Measurements from ENCODE around the gene SLBP.

The SLBP gene

DNA sequence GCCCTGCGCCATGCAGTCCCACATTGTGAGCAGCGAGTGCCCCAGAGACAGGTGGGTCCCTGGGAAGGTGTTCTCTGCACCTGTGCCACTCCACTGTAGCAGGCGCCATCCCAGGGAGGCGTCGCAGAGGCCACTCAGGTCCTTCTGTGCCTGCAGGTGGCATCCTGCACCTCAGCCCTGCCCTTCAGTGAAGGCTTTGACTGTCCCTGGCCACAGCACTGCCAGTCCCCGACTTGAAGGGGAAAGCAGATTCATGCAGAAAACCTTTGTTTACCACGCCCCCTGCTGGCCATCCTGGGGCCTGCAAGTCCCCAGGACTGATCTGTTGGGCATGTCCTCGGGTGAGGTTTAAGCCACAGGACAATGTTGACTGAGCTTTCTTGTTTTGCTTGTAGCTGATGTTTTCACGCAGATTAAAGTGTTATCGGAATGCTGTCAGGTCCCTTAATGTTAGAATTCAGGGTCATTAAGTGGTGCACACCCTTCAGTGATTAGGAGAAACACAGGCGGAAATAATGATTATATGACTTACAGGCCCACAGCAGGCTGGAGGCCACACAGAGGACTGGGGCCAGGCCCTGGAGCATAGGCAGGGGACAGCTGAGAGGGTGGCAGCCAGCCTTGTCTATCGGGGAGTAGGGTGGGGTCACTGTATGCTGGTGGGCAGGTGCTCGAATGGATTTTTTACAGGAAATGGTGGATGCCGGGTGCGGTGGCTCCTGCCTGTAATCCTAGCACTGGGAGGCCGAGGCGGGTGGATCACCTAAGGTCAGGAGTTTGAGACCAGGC is 14.2 kb upstream of the SLBP start:
- DNase-seq (ENCODE audit: low spot score), result peak; percentile 91

DNA sequence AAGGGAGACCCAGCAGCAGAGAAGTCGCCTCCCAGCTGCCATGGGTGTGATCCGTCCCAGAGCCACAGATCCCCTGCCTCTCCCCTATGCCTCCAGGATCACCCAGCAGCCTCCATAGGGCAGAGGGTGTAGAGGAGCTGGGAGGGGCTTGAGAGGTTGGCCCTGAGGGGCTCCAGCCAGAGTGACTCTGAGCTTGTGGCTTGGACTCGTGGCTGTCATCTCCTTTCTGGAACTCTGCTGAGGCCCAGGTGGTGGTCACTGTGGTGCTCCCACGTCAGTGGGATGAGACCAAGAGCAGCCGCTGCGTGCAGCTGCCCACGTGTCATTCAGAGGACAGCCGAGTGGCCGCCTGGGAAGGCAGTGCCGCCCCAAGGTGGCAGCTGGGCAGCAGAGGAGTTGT is 13.4 kb upstream of the SLBP start:
- no peak for DNase-seq (ENCODE audit: low spot score)

DNA sequence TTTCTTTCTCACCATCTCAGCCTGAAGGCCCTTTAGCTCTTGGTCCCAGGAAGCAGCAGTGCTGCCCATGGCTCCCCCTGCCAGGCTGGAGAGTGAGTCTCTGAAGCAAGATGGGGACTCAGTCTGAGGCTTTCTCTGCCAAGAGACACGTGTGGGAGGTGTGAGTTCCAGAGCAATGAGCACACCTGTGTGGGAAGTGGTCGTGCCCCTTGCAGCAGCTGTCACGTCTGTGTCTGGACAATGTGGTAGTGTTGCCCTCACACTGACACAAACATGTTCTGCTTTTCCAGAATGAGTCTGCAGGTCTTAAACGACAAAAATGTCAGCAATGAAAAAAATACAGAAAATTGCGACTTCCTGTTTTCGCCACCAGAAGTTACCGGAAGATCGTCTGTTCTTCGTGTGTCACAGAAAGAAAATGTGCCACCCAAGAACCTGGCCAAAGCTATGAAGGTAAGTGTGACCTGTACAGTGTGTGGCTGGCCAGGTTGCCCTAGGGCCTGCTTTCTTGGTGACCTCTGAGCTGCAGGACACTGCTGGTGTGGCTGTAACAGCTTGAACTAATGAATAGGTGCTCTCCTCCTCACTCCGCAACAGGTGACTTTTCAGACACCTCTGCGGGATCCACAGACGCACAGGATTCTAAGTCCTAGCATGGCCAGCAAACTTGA is 11.1 kb upstream of the SLBP start:
- peak; percentile 50 for DNase-seq (ENCODE audit: low spot score)

DNA sequence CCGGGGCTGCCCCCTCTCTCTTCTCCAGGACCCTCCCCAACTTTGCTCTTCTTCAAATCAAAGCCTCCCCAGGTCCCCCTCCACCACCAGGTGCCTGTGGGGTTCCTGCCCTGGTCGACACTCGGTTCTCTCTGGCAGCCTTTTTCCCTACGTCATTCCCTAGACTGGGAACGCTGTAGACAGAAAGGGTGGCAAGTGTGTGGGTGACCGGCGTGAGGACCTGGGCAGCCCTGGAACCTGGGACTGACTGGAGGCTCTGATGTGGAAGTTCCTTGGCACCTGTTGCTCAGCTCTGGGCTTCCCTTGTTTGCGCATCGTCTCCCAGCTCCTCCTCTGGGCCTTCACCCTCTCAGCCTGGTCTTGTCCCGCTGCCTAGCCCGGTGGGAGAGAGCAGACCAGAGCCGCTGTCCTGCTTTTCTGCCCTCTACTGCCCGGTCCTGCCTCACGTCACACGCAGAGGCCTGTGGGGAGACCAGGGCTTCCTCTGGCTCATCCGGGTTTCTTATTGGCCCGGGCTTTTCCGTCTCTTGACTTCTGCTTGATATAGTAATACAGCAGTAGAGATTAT is 10.5 kb upstream of the SLBP start:
- no peak for DNase-seq (ENCODE audit: low spot score)

DNA sequence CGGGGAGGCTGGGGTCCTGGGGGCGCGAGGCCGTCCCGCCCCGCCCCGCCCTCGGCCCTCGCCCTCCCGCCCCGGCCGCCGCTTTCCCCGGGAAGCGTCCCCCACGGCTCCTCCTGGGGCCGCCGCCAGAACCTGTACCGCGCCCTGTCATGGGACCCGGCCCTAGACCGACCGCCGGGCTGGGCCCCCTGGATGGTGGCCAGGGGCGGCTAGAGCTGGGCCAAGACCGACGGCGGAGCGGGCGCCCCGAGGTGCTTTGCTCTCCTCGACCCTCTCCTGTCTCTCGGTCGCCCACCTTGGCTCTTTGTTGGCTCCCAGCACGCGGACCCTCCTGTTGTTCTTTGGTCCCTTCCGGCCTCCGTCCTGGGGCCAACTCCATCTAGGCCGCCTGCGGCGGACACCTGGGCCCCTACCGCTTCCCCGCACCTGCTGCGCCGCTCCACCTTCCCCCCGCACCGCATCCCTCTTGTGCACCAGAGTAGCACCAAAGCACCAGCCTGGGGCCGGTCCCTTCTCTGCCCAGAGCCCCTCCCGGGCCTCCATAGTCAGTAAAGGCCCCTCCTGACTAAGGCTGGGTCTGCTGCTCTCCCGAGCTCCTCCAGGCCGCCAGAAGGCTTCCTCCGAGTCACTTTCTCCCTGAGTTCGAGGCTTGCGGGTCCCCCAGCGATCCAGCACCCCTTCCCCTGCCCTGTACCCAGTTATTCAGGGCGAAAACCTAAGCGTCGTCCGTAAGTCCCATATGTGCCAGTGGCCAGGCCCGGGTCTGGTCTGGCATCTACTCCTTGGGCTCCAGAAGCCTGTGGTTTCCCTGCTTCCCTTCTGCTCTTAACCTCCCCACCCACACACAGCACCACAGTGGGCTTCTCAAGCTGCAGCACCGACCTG is 9.8 kb upstream of the SLBP start:
- no peak for DNase-seq (ENCODE audit: low spot score)

DNA sequence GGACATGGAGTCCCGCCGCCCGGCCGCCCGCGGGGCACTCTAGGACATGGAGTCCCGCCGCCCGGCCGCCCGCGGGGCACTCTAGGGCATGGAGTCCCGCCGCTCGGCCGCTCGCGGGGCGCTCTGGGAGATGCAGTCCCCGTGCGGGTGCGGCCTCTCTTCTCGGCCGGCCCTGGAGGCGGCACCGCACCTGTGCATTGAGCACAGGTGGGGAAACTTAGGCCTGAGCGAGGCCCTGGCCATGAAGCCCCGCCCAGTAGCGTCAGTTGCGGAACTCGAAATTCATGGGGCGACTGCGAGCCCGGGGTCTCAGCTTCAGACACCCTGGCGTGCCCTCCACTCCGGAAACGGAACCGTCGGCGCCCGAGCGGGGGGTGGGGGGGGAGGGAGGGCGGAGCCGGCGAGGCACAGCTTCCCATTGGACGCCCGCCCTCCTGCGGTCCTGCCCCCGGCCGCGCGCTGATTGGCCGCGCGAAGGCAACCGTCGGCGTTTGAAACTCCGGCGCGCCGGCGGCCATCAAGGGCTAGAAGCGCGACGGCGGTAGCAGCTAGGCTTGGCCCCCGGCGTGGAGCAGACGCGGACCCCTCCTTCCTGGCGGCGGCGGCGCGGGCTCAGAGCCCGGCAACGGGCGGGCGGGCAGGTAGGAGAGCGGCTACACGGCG is 9.0 kb upstream of the SLBP start, which contains the start of the genes TACC3 and TMEM129:
TACC3 (plus strand) TSS at position 519 of the 663 bp plus-strand sequence. CDS start 1,901 bp downstream, outside the sequence.
TMEM129 (minus strand) TSS at position 321 of the 663 bp plus-strand sequence. CDS start 486 bp downstream, outside the sequence.
- peak; percentile 96 for DNase-seq (ENCODE audit: low spot score)

DNA sequence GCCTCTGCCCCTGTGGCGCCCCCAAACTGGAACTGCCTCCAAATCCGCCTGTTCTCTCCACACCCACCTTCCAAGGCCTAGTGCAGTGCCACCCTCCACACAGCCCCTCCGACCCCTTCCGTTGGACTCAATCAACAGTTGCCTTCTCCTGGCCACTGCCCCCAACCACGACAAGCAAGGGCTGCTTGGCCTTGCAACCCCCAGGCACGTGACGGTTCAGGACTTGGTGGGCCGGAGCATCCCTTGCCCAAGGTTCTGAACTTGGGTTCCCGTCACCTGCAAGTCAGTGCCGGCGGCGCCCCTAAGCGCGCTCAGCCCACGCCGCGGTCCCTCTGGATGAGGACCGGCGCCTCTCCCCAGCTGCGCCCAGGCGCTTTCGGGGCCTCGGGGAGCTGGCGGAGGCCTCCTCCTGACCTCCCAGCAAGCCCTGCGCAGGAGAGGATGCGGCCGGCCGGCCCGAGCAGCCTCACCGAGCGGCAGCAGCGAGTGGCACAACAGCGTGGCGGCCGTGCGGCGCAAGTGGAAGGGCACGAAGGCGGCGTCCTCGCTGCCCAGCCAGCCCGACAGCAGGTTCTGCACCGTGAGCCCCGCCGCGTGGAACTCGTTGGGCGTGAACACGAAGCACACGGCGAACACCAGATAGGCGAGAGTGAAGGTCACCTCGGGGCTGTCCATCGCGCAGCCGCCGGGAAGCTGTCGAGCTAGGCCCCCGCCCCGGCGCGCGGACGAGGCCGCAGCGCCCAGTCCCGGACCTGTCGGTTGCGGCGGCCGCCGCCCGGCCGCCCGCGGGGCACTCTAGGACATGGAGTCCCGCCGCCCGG is 8.3 kb upstream of the SLBP start:
- DNase-seq (ENCODE audit: low spot score), result peak; percentile 32

DNA sequence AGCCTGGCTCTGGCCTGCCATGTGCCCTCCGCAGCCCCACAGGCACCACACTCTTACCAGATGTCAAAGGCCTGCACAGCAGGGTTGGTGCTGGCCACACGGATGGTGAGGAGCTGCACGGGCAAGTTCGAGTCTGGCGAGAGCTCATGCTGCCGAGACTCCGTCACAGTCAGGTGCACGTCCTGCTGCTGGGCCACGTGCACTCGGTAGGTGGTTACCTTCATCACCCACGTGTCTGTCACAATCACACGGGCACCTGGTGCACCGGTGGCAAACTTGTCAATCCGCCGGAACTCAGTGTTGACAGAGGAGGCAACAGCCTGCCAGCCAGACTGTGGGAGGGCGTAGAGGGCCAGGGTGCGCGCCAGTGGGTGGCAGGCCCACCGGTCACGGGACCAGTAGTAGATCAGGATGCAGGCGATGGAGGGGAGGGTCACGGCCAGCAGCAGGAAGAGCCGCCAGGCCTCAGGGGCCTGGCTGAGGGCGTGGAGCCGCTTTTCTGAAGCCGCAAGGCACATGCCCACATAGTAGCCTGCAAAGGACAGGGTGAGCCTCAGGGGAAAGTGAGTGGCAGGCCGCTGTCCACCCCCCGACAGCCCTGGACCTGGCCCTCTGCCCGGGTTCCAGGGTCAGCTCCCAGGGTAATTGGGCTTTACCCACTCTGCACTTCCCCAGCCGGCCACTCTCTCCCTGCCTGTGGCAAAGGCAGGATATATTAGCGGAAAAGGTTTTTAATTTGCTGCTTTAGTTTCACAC is 6.2 kb upstream of the SLBP start:
- no peak for DNase-seq (ENCODE audit: low spot score)

DNA sequence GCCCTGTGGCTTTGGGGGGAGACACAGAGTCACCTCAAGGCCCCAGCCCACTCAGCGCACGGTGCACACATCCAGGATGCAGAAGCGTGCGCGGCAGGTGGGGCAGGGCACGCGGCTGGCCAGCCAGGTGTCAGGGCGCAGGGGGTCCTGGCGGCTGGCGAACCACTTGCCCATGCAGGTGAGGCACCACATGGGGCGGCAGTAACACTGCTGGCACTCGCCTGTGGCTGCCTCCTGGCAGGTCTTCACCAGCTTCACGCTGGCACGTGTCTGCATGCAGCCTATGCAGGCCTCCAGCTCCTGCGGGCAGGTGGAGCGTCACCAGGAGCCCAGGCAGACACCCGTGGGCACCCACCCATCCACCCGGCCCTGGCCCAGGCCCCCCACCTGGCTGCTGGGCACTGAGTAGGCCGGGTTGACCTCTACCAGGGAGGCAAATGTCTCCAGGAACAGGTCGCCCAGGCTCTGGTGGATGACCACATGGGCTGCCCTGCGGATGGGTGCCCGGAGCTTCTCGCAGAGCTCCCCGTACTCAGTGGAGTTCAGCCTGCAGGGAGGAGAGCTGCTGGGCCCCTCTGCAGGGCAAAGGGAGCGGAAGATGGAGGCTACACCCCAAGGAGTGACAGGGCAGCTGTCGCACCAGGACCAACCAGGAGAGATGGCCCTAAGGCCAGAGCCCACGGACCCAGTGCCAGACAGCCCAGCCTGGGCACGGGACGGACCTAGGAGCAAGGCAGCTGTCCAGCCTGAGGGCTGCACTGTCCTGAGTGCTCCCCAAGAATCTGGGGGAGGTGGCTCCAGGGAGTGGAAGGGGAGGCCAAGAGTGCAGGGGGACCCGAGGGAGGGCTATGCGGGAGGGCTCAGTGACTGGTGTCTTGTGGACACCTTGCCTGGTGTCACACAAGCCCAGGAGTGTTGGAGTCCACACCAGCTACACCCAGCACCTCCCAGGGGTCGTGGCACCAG is 5.3 kb upstream of the SLBP start:
- no peak for DNase-seq (ENCODE audit: low spot score)

DNA sequence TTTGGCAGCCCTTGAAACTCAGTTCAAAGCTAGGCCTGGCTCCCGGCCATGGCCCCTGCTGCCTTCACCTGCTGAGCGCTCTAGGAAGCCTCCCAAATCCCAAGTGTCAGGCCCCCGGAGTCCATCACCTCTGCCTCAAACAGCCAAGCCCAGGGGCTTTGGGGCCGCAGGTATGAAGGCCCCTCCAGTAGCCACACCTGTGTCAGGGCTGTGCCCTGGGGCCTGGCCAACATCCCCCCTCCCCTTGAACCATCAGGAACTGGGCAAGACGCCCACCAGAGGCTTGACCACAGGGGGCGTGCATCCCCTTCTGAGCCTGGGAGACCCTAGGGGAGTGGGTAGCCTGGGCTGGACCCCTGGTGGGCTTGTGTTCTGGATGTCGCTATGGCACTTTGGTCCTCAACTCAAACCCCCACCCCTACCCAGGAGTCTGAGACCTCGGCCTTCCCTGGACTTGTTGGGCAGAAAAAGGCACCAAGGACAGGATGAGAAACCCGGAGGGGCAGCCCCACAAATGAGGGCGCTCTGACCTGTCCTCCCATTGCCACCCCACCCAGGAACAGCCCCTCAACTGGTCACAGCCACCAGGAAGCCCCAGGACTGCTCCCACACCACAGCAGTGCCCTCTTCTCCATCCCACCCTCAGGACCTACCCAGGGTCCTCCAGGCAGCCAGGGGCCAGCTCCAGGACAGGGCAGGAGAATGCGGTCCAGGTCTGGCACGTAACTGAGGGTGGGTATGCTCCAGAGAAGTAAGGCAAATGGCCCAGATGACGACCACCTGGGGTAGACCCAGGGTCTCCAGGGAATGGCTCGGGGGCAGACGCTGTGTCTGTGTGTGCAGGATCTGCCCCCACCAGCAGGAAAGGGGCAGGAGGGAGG is 4.2 kb upstream of the SLBP start:
- DNase-seq (ENCODE audit: low spot score), result no peak

DNA sequence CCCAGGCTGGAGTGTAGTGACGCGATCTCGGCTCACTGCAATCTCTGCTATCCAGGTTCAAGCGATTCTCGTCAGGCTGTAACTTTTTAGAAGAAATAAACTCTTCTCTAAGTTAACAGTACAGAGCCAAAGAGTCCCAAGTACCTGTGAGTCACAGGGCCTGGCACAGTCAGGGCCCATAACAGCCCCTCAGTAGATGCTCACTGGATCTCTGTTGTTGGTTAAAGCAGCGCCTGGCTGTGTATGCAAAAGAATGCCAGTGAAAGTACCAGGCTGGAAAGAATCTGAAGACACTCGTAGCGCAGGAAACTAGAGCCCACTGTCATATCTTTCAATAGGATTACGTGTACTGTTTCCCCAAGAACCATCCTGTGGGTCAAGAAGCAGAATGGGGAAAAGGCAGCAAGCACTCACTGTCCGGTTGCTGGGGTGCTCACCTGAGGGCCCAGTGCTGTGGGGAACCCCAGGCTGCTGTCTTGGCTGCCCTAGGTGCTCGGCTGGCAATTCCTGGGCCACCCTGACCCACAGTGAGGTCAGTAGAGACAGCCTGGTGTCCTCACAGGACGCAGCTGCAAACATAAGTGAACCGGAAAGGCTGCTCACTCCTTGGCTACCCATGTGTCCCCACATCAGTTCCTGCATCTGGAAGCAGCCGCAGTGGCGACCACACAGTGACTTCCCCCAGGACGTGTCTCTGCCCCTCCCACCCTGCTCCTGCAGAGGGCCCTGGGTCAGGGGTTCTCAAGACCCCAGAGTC is 3.1 kb upstream of the SLBP start:
- DNase-seq (ENCODE audit: low spot score), result no peak

DNA sequence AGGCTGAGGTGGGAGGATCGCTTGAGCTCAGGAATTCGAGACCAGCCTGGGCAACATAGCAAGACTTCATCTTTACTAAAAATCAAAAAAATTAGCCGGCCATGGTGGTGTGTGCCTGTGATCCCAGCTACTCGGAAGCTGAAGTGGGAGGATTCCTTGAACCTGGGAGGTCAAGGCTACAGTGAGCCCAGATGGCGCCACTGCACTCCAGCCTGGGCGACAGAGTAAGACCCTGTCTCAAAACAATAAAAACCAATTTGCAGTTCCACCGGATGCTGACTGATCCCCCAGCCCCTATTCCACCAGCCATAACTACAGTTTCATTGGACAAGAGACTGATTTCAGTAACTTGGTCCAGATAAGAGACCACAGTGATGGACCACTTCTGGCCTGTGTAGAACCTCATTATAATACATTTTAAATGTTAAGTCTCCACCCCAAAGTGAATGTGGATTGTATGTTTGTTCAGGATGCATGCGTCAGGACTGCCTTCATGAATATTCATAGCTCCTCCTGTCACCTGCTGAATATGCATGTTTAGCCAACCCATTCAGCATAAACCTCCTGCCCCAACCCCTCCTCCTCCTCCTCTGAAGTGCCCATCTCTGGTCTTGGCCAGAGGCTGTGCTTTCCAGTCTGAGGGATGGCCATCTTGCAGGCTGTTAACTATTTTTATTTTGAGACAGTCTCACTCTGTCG is 2.3 kb upstream of the SLBP start:
- no peak for DNase-seq (ENCODE audit: low spot score)

DNA sequence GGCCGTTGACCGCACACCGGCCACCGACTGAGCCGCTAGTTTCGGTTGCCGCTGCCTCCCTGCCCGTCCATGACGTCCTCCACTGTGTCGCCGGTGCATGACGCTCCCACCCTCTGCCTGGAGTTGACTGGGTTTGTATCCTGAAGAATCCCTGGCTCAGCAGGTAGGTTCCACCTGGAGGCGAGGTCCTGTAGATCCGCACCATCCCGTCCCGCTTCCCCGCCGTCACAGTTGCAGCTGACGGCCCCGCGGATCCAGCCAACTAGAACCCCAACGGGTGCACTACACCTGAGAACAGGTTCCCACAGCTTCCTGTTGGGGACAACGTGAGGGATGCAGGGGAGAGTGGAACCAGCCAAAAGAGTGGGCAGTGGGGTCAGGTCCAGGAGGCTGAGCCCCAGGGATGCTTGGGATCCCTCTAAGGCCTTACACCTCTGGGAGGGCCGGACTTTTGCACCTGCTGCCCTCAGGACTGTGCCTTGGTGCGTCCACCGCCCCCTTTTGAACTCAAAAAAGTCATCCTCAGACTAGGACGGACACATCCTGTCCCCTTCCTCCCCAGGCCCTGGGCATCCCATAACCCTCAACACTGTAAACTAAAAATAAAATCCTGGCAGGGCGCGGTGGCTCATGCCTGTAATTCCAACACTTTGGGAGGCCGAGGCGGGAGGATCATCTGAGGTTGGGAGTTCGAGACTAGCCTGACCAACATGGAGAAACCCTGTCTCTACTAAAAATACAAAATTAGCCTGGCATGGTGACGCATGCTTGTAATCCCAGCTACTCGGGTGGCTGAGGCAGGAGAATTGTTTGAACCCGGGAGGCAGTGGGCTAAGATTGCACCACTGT is 1.1 kb upstream of the SLBP start:
- DNase-seq (ENCODE audit: low spot score), result no peak

DNA sequence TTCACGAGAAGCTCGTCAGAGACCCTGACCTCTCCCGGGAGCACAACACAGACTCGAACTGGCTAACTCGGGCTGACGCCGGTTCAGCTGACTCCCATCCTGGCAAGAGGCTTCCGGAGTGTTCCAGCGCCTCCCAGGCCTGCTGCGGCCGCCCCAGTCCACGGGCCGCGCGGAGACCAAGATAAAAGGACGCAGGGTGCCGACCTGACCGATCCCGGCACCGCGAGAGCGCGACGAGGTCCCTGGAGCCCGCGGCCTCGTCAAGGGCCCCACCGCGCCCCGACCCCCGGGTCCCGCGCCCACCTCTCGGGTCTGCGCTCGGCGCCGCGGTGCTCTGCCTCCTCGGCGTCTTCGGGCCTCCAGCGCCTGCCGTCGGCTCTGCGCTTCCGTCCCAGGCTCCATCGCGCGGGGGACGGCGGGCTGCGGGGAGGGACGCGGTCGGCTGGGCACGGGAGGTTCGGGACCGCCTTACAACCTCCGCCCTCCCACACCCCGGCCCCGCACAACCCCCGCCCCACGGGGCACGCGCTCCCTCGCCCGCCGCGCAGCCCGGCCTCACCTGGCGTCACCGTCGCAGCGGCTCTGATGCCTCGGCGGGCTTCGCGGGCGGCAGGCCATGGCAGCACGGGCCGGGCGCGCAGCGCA is 426 bp downstream of the SLBP start:
- DNase-seq (ENCODE audit: low spot score), result peak; percentile 21

DNA sequence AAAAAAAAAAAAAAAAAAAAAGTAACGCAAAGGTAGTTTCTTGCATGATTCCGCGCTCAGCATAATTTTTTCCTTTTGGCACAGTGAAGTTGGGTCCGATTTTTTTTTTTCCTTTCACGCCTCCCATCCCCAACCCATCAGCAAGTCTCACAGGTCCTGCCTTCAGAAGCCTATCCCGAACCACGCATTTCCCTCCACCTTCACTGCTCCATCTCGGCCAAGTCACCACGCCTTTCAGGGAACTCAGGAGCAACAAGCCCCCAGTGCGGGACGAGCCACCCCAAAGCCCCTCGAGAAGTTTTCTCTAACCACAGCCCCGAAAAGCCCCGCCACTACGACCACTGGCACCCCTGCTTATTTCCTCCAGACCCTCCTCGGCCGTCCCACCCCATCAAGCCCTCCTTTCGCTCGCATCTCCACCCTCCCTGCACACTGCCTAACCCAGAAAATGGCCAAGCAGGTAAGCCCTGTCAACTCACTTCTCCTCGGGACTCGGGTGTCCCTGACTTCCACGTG is 1.0 kb downstream of the SLBP start:
- DNase-seq (ENCODE audit: low spot score), result no peak
